GM19468 (cell line): Measurements from ENCODE around the gene MMS19.
"Not testable (repeated sequence)": the region's sequence is repeated elsewhere in the genome, so short reads cannot be mapped to it uniquely, and the experiment has no call there.

ENCODE experiments used
- ATAC-seq: cut with Tn5 transposase; IDR thresholded peaks from one replicate; pipeline ENCODE4 v1.9.1; 2021; ENCODE audit warnings: mild to moderate bottlenecking, moderate library complexity, moderate number of reproducible peaks; ENCODE audit not compliant: unreplicated experiment; ENCODE audit errors: extremely low read depth

Gene MMS19

DNA sequence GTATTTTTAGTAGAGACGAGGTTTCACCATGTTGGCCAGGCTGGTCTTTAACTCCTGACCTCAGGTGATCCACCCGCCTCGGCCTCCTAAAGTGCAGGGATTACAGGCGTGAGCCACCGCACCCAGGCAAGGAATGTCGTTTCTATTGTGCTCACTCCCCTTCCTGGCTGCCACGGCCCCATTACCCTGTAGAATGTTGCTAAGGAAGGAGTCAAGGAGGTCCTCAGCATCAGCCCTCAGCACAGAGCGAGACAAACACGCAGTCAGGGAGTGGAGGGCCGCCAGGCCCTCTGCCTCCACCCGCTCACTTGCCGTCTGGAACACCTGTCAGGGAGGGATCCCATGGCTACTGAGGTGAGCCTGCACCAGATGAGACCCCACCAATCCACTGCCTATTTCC is 29.4 kb downstream of the MMS19 start:
- ATAC-seq = not testable (repeated sequence)

DNA sequence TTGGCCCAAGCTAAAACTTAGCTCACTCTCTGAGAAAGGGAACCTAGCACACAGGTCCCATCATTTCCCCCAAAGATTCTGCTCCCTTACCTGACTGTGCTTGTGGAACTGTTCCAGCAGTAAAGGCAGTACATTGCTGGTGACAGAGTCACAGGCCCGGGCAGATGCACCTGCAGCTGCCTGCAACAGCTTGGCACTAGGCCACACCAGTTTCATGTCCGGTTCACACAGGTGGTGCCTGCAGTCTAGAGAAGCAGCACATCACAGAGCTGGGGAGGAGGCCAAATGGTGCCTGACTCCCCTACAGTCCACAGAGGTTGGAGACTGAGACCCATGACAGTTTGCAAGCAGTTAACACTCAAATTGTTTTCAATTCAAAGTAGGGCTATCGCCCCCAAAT is 30.1 kb downstream of the MMS19 start:
- ATAC-seq = no peak

GRCh38 chr10:97466755-97467154 is 31.5 kb downstream of the MMS19 start:
- no peak for ATAC-seq

DNA sequence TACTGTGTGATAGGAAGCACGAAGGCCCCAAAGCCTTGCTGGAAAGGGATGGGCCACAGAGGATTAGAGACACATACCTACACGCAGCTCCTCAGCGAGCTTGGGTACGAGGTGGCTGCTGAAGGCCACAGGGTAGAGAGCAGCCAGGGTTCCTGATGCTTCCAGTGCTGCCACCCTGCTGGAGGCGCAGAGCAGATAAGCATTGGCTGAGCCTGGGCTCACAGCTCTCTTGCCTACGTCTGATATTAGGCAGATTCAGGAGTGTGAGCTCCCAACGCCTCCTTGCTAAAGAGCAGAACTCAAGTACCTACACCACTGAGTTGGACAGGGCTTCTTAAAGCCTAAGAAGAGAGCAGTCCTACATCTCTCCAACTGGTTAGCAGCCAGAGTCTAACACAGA is 32.2 kb downstream of the MMS19 start:
- ATAC-seq = no peak

- ATAC-seq = no peak
Measured at GRCh38 chr10:97464226-97464625, 34.0 kb downstream of the MMS19 start.

DNA sequence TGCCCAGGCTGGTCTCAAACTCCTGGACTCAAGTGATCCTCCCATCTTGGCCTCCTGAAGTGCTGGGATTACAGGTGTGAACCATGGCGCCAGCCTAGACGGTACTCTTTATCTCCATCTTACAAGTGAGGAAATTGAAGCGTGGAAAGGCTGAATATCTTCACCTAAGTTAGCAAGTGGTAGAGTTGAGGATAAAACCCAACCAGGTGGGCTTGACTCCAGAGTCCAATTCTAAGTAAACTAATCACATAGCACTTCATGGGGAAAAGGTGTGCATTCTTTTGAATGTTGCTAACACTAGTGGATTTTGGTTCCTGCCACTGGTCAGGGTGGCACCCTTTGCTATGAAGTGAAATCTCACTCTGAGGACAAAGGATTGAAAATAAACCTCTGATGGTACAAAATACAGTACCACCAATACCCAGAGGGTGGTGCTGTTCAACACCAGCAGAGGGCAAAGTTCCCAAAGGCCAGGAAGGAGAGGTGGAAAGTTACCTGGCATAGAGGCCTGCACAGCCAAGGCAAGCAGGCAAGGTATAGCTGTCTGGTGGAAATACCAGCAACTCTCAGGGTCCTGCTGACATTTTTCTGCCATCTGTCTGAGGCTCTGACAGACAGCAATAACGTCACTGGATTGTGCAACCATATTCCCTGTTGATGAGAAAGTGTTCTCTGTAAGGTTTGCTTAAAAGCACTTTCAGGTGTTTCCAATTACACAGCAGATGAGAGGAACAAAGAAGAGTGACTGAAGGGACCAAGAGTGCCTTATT is 34.7 kb downstream of the MMS19 start:
- no peak for ATAC-seq

GRCh38 chr10:97462309-97462708 is 35.9 kb downstream of the MMS19 start:
- ATAC-seq = no peak

DNA sequence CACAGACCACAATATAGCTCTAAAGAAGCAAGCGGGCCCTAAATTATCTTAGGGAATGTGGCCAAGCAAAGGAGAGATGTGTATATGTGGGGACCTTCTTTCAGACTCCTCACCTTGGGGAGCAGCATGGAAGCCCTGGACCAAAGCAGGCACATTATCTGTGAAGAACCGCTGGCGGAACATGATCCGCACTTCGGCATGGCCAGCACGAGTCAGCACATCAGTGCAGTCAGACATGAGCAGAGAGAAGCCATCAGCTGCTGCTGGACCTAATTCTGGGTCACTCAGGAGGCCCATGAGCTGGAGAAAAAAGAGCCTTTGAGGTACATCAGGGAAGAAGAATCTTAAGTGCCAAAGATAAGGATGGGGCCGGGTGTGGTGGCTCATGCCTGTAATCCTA is 38.3 kb downstream of the MMS19 start:
- no peak for ATAC-seq

DNA sequence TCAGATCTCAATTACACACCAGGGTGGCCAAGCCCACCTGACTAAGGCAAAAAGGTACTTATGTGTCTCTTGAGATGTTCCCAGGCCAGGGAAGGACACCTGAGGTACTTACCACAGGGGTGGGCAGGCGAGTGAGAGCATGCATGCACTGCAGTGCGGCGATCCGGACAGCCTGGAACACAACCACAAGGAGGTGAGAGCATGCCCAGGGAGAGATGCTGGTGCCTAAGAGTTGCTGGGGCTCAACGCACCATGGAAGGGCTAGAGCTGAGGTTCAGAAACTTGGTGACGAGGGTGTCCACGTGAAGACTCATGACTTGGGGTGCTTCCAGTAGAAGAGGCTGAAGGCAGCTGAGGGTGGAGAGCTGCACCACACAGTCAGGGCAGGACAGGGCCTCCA is 39.1 kb downstream of the MMS19 start:
- ATAC-seq = no peak

GRCh38 chr10:97456686-97457065 is 41.5 kb downstream of the MMS19 start:
- no peak for ATAC-seq

GRCh38 chr10:97456034-97456685 is 42.1 kb downstream of the MMS19 start:
- no peak for ATAC-seq

DNA sequence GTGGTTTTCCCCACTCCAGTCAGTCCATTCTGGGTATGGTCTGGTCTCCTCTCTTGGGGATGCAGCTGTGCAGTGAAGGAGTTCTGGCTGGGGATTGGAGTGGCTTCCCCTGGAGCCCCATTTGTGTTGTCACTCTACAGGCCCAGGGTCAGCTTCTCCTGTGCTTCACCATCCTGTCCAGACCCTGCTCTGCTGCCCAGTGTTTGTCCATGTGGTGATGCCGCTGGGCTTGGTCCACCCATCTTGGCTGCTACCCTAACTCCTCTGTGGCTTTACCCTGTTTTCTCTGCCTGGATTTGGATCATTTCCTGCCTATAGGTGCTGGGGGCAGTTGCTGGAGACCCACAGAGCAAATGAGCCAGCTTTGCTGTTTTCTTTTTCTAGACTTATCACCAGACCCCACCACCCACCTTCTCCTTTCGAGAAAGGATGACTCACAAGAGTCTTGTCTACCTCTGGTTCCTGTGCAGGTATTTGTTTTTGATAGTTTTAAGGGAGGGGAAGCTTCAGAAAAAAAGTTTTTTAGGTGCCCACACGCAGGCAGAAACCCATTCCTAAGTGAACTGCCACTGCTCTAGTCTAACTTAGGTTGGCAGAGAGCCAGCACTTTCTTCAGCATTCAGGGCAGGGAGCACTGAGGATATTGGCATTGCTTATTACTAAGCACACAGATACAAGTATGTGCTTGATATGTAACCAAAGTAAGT is 43.7 kb downstream of the MMS19 start:
- no peak for ATAC-seq

DNA sequence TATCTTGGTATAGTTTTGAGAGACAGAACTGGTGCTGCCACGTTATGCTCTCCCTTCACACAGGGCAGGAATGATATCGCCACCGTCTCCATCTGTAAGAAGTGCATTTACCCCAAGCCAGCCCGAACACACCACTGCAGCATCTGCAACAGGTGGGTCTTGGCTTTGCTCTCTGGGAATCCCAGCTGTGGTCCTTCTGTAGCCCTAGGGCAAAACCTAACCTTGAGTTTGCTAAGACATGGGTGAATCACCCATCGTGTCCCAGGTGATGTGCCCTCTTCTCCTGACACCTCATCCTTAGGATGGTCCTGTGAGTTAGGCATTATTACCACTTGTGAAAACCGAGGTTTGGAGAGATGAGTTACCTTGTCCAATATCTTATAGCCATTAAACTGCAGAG is 45.9 kb downstream of the MMS19 start:
- no peak for ATAC-seq

DNA sequence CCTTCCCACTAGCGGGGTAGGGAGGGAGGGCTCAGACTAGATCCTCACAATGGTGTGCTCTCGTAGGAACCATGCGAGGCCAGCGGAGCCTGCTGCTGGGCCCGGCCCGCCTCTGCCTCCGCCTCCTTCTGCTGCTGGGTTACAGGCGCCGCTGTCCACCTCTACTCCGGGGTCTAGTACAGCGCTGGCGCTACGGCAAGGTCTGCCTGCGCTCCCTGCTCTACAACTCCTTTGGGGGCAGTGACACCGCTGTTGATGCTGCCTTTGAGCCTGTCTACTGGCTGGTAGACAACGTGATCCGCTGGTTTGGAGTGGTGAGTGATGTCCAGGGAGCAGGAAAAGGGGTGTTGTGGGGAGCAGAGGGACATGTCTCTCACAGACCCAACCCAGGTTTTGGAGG is 46.6 kb downstream of the MMS19 start:
- no peak for ATAC-seq

DNA sequence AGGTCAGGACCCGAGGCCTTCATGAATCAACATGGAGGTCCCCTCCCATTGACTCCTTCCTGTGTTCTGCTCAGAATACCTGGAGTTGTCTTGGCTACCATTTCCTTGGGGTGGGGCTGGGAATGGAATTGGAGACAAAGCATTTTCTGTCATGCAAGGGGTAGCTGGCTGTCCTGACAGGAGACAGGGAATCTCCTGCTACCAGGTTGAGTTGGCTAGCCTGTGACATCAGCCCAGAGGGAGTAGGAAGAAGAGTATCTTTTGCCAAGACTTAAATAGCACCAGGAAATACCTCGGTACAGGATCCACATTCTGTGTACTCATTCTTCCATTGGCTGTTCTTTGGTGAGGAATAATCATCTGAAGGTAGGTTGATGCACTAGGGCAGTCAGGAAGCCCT is 47.4 kb downstream of the MMS19 start:
- ATAC-seq = no peak

- peak; percentile 95 for ATAC-seq
Measured at GRCh38 chr10:97445722-97446639, 52.2 kb downstream of the MMS19 start, which contains the start of the genes EXOSC1 and ZDHHC16. Gene EXOSC1, minus strand, starts transcription at chr10:97446006. Its CDS starts 21 bp downstream, at chr10:97445985. Gene ZDHHC16, plus strand, starts transcription at chr10:97446175. Its CDS starts 5,501 bp downstream, at chr10:97451676.

DNA sequence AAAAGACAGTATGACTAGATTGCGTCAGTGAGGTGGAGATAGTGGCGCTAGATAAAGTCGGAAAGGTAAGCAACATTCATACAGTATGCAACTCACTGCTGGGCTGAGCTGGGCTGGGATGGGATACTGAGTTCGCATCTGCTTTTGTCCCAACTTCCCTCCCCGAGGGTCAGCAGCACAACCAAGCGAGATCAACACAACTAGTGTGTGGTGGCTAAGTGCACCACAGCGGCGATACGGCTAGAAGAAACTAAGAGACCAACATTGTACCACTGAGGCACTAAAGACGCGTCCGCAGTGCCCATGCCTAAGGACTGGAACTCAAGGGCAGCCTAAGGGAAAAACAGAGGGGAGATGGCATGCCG is 52.9 kb downstream of the MMS19 start:
- ATAC-seq = no peak

- no peak for ATAC-seq
Measured at GRCh38 chr10:97444212-97444611, 54.0 kb downstream of the MMS19 start.

GRCh38 chr10:97442277-97442676 is 55.9 kb downstream of the MMS19 start:
- no peak for ATAC-seq

GRCh38 chr10:97435211-97435610 is 63.0 kb downstream of the MMS19 start:
- ATAC-seq = no peak
